ENCODE data around the gene RAB6A.
A peak's percentile ranks its signal among the peaks of the same experiment; 100 is the strongest.

The RAB6A gene

GRCh38 chr11:73648571-73649046, 112.3 kb downstream of the RAB6A start:
- TF ChIP-seq POLR2A (IDR thresholded peaks at IDR 0.05; ENCODE audit: low read length) (no peak), GATA1 (IDR thresholded peaks at IDR 0.05; ENCODE audit: low read depth, low read length) (no peak)
- no peak for DNase-seq

DNA sequence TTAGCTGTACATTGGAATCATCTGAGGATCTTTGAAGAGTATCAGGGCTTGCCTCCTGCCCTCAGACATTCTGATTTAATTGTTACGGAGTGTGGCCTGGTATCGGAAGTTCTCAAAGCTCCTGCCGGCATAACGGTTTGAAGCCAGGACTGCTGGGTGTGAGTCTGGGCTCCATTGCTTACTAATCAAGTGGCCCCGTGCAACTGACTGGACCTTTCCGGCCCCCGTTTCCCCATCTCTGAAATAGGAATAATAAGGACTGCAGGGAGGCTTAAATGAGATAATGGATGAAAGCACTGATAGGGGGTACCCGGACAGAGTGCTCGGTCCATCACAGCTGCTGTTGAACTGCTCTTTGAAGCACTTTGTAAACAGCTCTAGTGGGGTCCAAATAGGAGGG, 112.8 kb downstream of the RAB6A start:
- no peak for DNase-seq
- TF ChIP-seq GATA1 (IDR thresholded peaks at IDR 0.05; ENCODE audit: low read depth, low read length) (no peak), POLR2A (IDR thresholded peaks at IDR 0.05; ENCODE audit: low read length) (no peak)

DNA sequence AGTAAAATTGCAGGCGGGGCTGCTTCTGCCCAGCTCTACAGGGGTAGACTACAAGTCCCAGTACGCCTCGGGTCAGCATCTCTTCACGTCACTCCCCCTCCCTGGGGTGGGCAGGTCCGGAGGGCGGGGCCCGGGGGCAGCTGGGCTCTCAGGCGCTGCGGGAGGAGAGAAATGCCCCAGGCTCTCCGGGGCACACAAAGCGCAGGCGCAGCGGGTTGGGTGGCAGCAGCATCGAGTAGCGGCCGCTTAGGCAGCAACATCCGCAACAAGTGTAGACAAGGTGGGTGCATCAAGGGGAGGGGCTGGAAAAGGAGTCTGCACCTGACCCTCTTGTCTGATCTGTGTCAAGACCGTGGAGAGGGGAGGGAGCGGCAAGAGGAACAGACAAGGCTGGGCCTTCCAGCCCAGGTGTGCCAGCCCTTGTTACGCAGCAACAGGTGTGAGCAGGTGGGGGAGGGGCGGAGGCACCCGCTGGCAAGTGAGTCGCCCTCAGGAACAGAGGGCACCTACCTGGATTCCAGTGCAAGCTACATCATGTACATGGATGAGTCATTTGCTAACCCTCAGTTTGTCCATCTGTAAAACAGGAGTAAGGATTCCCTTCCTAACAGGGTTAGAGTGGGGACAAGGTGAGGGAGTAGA, 113.3 kb downstream of the RAB6A start:
- DNase-seq = peak; percentile 51 to 58
- TF ChIP-seq POLR2A (IDR thresholded peaks at IDR 0.05; ENCODE audit: low read length) = no peak
- TF ChIP-seq GATA1 (IDR thresholded peaks at IDR 0.05; ENCODE audit: low read depth, low read length) = no peak

DNA sequence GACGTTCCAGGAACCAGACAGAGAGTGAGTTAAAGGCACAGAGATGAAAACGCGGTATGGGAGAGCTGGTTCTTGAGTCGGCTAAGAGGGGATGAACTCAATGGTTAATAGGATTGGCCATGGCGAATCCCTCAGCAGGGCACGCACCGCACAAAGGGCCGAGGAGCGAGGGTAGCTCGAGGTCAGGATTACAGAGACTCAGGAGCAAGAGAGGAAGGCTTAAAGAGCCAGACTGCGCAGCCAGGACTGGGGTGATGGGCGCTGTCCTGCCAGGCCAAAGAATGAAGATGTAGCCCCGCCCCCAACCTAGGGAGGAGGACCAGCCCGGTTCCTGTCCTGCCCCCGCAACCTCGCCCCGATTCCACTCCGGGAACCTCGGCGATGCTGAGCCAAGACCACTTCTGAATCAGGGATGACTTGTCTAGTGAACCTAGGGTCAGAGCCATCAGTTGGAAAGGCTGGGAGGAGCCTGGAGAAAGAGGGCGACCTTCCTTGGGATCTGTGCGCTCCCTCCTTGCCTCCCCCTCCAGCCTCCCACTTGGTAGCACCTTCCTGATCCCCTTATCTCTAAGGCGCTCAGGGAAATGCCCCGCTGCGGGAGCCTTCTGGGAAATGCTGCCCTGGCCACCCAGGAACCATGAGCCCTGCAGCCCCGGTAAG, 114.8 kb downstream of the RAB6A start, which contains the start of gene PLEKHB1:
Gene PLEKHB1 (plus strand): TSS at position 610 of the 660 bp plus-strand sequence. CDS start 28 bp downstream, at position 638.
- no peak for DNase-seq
- TF ChIP-seq GATA1 (IDR thresholded peaks at IDR 0.05; ENCODE audit: low read depth, low read length) (no peak), POLR2A (IDR thresholded peaks at IDR 0.05; ENCODE audit: low read length) (no peak)

DNA sequence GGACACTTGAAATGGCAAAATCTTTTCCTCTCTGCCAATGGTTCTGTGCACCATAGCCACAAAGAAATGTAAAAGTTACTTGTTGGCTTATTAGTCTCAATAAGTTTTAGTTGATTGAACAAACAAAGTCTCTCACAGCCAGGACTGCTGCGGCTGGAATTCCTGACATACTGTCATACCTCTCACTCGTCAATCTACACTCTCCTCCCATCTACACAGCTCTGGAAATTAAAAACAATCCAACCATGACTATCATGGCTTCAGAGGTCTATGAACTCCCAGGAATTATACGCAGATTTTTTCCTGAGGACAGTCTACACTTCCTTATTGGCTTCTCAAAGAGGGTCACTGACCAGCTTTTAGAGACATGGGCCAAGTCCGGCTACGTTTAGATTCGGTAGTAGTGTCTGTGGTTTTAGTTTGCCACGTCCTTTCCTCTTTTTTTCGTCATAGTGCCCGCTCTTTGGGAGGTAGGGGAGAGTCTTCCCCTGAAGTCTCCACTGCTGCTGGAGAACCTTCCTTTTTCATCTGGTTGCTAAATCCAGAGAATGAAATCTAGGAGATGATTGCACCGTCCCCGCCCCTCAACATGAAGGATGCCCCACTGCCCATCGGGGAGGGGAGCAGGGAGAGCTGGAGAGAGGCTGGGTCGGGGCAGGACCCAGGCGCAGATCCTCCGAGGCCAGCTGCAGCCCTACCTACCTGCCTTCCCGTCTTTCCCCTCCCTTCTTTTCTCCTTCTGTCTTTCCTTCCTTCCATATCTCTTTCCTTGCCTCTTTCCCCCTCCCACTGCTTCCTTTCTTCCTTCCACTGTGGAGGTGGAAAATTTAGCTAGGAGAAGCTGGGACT, 115.5 kb downstream of the RAB6A start:
- TF ChIP-seq POLR2A (IDR thresholded peaks at IDR 0.05; ENCODE audit: low read length) (no peak), GATA1 (IDR thresholded peaks at IDR 0.05; ENCODE audit: low read depth, low read length) (no peak)

DNA sequence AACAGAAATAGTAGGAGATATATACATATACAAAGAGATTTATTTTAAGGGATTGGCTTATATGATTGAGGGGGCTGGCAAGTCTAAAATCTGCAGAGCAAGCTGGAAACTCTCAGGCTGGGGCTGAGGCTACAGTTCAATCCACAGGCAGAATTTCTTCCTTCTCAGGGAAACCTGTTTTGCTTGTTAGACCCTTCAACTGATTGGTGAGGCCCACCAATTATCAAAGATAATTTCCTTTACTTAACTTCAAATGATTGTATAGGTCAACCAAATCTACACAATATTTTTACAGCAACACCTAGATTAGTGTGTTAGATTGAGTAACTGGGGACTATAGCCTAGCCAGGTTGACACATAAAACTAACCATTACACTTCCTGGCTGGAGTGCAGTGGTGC, 119.2 kb downstream of the RAB6A start:
- DNase-seq = no peak
- no peak for TF ChIP-seq POLR2A (IDR thresholded peaks at IDR 0.05; ENCODE audit: low read length)
- no peak for TF ChIP-seq GATA1 (IDR thresholded peaks at IDR 0.05; ENCODE audit: low read depth, low read length)

More for the DNA sequence above, 115.5 kb downstream of the RAB6A start:
- DNase-seq = no peak

DNA sequence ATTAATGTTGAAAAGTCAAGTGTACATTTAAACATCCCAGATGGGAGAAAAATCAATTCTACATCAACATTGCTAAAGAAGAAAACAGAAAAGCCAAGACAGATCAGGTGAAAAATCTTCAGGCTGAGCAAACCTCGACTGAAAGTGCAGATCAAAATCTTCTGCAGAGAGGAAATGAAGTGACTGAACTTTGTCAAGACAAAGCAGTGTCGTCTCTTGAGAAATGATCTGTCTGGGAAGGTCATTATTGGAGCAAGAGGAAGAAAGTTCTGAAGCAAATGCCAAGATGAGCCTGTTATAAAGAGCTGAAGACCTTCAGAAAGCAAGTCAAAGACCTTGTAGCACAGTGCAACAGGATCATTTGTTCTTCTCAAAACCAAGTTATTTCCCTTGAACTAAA, 120.3 kb downstream of the RAB6A start:
- no peak for TF ChIP-seq GATA1 (IDR thresholded peaks at IDR 0.05; ENCODE audit: low read depth, low read length)
- TF ChIP-seq POLR2A (IDR thresholded peaks at IDR 0.05; ENCODE audit: low read length) = no peak
- no peak for DNase-seq

DNA sequence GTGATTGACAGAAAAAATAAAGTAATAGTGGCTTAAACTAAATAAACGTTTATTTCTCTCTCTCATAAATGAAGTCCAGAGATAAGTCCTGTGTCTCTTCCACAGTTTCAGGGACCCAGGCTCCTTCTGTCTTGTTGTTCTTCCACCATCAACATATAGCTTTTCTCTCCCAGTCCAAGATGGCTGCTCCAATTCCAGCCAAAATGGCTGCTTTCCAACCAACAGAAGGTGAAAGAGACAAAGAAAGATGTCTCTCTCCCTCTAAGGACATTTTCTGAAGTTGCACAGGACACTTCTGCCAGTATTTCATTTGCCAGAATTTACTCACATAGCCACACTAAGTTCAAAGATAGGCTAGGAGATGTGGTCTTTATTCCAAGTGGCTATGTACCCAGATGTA, 123.9 kb downstream of the RAB6A start:
- TF ChIP-seq POLR2A (IDR thresholded peaks at IDR 0.05; ENCODE audit: low read length) = no peak
- no peak for TF ChIP-seq GATA1 (IDR thresholded peaks at IDR 0.05; ENCODE audit: low read depth, low read length)
- DNase-seq = no peak

DNA sequence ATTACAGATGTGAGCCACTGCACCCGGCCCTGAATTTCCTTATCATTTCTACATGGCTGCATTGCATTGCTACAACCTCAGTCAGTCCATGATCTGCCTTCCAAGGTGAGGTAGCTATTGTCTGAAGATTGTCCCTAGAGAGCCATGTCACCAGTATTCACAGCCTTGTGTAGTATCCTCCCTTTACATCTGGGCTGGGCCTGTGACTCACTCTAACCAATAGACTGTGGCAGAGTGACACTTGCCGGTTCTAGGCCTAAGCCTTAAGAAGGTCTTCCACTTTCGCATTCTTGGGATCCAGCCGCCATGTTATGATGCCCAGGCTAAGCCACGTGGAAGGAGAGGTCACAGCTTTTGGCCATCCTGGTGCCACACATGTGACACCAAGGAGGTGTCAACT, 124.6 kb downstream of the RAB6A start:
- no peak for DNase-seq
- no peak for TF ChIP-seq GATA1 (IDR thresholded peaks at IDR 0.05; ENCODE audit: low read depth, low read length)
- TF ChIP-seq POLR2A (IDR thresholded peaks at IDR 0.05; ENCODE audit: low read length) = no peak

DNA sequence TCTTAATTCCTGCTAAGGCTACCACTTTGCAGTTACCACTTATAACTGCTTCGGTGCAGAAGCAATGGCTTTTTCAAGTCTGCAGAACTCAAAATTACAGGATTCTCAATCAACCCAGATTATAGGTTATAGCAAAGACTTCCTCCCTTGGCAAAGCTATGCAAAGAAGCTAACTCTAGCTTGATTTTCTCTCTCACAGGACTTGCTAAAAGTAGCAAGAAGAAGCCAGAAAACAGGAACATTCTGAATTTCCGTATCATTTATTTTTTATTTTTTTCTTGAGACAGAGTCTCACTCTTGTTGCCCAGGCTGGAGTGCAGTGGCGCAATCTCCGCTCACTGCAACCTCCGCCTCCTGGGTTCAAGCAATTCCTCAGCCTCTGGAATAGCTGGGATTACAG, 125.2 kb downstream of the RAB6A start:
- TF ChIP-seq POLR2A (IDR thresholded peaks at IDR 0.05; ENCODE audit: low read length) = no peak
- TF ChIP-seq GATA1 (IDR thresholded peaks at IDR 0.05; ENCODE audit: low read depth, low read length) = no peak
- DNase-seq = no peak

DNA sequence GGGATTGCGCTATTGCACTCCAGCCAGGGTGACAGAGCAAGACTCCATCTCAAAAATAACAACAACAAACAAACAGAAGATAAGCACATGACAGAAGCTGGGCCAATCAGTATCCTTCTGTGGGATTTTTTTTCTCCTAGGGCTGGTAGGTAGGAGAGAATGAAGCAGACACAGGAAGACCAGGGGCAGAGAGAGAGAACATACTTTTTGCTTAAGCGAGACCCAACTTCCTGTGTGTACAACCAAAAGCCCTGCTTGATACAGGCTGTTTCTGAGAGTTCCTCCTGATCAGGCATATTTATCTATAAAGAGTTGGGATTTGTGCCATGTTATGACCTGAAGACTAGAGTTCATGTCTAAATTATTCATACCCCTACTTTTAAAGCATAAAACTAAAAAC, 126.9 kb downstream of the RAB6A start:
- TF ChIP-seq POLR2A (IDR thresholded peaks at IDR 0.05; ENCODE audit: low read length) (no peak), GATA1 (IDR thresholded peaks at IDR 0.05; ENCODE audit: low read depth, low read length) (no peak)

GRCh38 chr11:73632996-73633395, 127.9 kb downstream of the RAB6A start:
- no peak for TF ChIP-seq POLR2A (IDR thresholded peaks at IDR 0.05; ENCODE audit: low read length)
- TF ChIP-seq GATA1 (IDR thresholded peaks at IDR 0.05; ENCODE audit: low read depth, low read length) = no peak

More for the DNA sequence above, 126.9 kb downstream of the RAB6A start:
- DNase-seq = no peak

GRCh38 chr11:73629907-73630306, 131.0 kb downstream of the RAB6A start:
- TF ChIP-seq GATA1 (IDR thresholded peaks at IDR 0.05; ENCODE audit: low read depth, low read length) (no peak), POLR2A (IDR thresholded peaks at IDR 0.05; ENCODE audit: low read length) (no peak)
- DNase-seq = no peak

More at GRCh38 chr11:73632996-73633395, 127.9 kb downstream of the RAB6A start:
- DNase-seq = no peak
